Hepatocyte (in vitro differentiated cells): Measurements from ENCODE around the gene RHAG.

Source experiments
- CTCF ChIP-seq: fragments of 200-600 bp; sonication (generic); IDR thresholded peaks from 2 replicates; pipeline ENCODE4 v1.5.1; 2016; ENCODE audit warnings: antibody characterized with exemption, mild to moderate bottlenecking; ENCODE audit not compliant: poor library complexity
- EZH2 ChIP-seq: fragments of 200-600 bp; sonication (generic); IDR thresholded peaks from 2 replicates; pipeline ENCODE4 v1.6.1; 2016; ENCODE audit warnings: antibody characterized with exemption, mild to moderate bottlenecking, borderline replicate concordance

- TF ChIP-seq CTCF (no peak), EZH2 (no peak)
Measured at GRCh38 chr6:49633541-49633940, 3.1 kb downstream of the RHAG start.
